ENCODE measurements around the gene MYO1H.

DNA sequence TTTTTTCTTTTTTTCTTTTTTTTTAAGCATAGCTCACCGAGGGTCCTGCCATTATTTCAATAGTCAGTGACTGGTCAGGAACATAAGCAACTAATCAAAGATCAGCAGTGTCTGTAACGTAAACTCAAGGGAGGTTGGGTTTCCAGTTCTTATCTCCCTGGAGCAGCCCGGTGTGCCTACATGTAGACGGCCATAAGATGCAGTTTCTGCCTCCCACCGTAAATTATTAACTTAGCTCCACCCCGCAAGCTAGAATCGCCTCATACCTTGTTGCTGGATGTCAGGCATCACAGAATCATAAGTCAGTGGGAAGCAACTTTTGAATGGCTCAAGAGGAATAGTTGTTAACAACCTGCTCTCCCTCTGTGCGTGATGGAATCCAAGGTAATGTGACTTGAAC is at the start of gene MYO1H:
- TF ChIP-seq, protein P1, sequence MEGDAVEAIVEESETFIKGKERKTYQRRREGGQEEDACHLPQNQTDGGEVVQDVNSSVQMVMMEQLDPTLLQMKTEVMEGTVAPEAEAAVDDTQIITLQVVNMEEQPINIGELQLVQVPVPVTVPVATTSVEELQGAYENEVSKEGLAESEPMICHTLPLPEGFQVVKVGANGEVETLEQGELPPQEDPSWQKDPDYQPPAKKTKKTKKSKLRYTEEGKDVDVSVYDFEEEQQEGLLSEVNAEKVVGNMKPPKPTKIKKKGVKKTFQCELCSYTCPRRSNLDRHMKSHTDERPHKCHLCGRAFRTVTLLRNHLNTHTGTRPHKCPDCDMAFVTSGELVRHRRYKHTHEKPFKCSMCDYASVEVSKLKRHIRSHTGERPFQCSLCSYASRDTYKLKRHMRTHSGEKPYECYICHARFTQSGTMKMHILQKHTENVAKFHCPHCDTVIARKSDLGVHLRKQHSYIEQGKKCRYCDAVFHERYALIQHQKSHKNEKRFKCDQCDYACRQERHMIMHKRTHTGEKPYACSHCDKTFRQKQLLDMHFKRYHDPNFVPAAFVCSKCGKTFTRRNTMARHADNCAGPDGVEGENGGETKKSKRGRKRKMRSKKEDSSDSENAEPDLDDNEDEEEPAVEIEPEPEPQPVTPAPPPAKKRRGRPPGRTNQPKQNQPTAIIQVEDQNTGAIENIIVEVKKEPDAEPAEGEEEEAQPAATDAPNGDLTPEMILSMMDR (IDR thresholded peaks at IDR 0.05; ENCODE audit: low read length) = no peak
- TF ChIP-seq EZH2 (IDR thresholded peaks at IDR 0.05; ENCODE audit: borderline replicate concordance, low read length) = no peak
